Measurements from ENCODE around the gene AADACL3. TPM values are rescaled to one million over a fixed set of nuclear protein-coding genes. Genes with fewer than 3 reads are reported as not detected.

The AADACL3 gene
- total RNA-seq, 1 donor from 2014 or later = 0.05 TPM

- no peaks in the 10 kb centered on the region for H4K20me1 ChIP-seq (ENCODE audit: insufficient read depth, low read length)
- no peaks in the 10 kb centered on the region for H3K36me3 ChIP-seq (ENCODE audit: insufficient read depth, low read length)
- H3K4me1 Mint-ChIP-seq (ENCODE audit: low read depth, unreplicated experiment) = peaks cover 2% of the 10 kb centered on the region
- DNase-seq (ENCODE audit: low read depth) (no peak), FAIRE-seq (no peak)
- no peak overlapping the region for H3K9ac ChIP-seq (ENCODE audit: low read length)
- no peak overlapping the region for H3K4me3 Mint-ChIP-seq (ENCODE audit: unreplicated experiment)
- no peaks in the 10 kb centered on the region for H3K79me2 ChIP-seq (ENCODE audit: insufficient read depth, low read length)
- H3K4me3 ChIP-seq (ENCODE audit: insufficient read depth, low read depth, low read length) = no peak overlapping the region
- TF ChIP-seq CTCF (IDR thresholded peaks at IDR 0.05; ENCODE audit: insufficient read depth, low read depth, low read length) (no peak), EZH2 (IDR thresholded peaks at IDR 0.05; ENCODE audit: insufficient read depth, low read length) (no peak)
- no peaks in the 10 kb centered on the region for H3K27me3 ChIP-seq (ENCODE audit: insufficient read depth, low read length)
- H3K27ac ChIP-seq (ENCODE audit: low read depth, low read length) = no peak overlapping the region
- H3K9me3 ChIP-seq (ENCODE audit: insufficient read depth, low read depth, low read length) = peaks cover 4% of the 10 kb centered on the region
- peaks cover 6% of the 10 kb centered on the region for H3K27me3 Mint-ChIP-seq (ENCODE audit: low read depth, unreplicated experiment)
- H3K27ac Mint-ChIP-seq (ENCODE audit: unreplicated experiment) = no peak overlapping the region
- peaks cover 9% of the 10 kb centered on the region for H3K9me3 Mint-ChIP-seq (ENCODE audit: unreplicated experiment)
- no peak overlapping the region for H2AFZ ChIP-seq (ENCODE audit: low read depth, low read length)
- no peaks in the 10 kb centered on the region for H3K36me3 Mint-ChIP-seq (ENCODE audit: low read depth, unreplicated experiment)
- no peak overlapping the region for H3K4me2 ChIP-seq (ENCODE audit: low read length)
- H3K4me1 ChIP-seq (ENCODE audit: insufficient read depth, low read length) = no peaks in the 10 kb centered on the region
These were observed 33.0 kb downstream of the AADACL3 start for GRCh38 chr1:12748778-12749355.

DNA sequence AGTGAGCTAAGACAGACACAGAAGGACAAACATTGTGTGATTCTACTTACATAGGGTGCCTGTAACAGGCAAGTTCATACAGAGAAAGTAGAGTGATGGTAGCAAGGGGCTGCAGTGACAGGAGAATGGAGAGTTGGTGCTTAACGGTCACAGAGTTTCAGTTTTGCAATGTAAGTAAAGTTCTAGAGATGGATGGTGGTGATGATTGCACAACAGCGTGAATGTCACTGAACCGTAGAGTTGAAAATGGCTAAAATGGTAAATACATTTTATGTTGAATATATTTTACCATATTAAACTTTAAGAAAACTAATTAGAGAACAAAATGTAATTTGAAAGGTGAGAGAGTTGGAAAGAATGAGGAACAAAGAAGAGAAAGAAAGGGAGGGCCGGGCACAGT is 38.8 kb downstream of the AADACL3 start:
- no peaks in the 10 kb centered on the region for H3K36me3 Mint-ChIP-seq (ENCODE audit: low read depth, unreplicated experiment)
- no peaks in the 10 kb centered on the region for H3K4me1 ChIP-seq (ENCODE audit: insufficient read depth, low read length)
- no peak for DNase-seq (ENCODE audit: low read depth)
- H3K27ac ChIP-seq (ENCODE audit: low read depth, low read length) = no peak overlapping the region
- H3K27me3 Mint-ChIP-seq (ENCODE audit: low read depth, unreplicated experiment) = peaks cover 25% of the 10 kb centered on the region
- no peak for TF ChIP-seq CTCF (IDR thresholded peaks at IDR 0.05; ENCODE audit: insufficient read depth, low read depth, low read length)
- no peak for TF ChIP-seq EZH2 (IDR thresholded peaks at IDR 0.05; ENCODE audit: insufficient read depth, low read length)
- H3K4me2 ChIP-seq (ENCODE audit: low read length) = no peak overlapping the region
- H2AFZ ChIP-seq (ENCODE audit: low read depth, low read length) = no peak overlapping the region
- no peak overlapping the region for H3K9ac ChIP-seq (ENCODE audit: low read length)
- no peaks in the 10 kb centered on the region for H3K36me3 ChIP-seq (ENCODE audit: insufficient read depth, low read length)
- H3K9me3 ChIP-seq (ENCODE audit: insufficient read depth, low read depth, low read length) = no peaks in the 10 kb centered on the region
- no peak overlapping the region for H3K4me3 Mint-ChIP-seq (ENCODE audit: unreplicated experiment)
- H3K27ac Mint-ChIP-seq (ENCODE audit: unreplicated experiment) = no peak overlapping the region
- FAIRE-seq = no peak
- H3K9me3 Mint-ChIP-seq (ENCODE audit: unreplicated experiment) = no peaks in the 10 kb centered on the region
- no peaks in the 10 kb centered on the region for H3K27me3 ChIP-seq (ENCODE audit: insufficient read depth, low read length)
- no peaks in the 10 kb centered on the region for H3K79me2 ChIP-seq (ENCODE audit: insufficient read depth, low read length)
- H3K4me3 ChIP-seq (ENCODE audit: insufficient read depth, low read depth, low read length) = no peak overlapping the region
- no peaks in the 10 kb centered on the region for H4K20me1 ChIP-seq (ENCODE audit: insufficient read depth, low read length)
- H3K4me1 Mint-ChIP-seq (ENCODE audit: low read depth, unreplicated experiment) = no peaks in the 10 kb centered on the region

DNA sequence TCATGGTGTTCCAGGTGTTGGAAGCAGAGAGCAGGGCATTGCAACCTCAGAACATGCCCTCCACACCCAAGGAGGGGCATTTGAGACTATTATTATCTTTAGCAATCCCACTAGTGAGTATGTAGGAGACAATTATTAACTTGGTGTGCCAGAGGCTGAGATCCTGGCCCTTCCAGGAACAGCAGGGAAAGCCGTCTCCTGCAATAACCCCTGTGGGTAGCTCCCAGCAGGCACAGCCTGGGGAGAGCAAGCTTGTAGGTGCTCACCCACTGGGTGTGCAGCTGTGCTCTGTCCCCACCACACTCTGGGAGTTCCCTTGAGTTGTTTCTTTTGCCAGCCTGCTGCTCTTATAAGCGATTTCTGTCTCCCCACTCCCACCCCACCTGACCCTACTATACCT is 40.4 kb downstream of the AADACL3 start:
- no peak overlapping the region for H3K4me3 Mint-ChIP-seq (ENCODE audit: unreplicated experiment)
- no peaks in the 10 kb centered on the region for H3K4me1 Mint-ChIP-seq (ENCODE audit: low read depth, unreplicated experiment)
- no peak overlapping the region for H3K27ac Mint-ChIP-seq (ENCODE audit: unreplicated experiment)
- H3K27me3 Mint-ChIP-seq (ENCODE audit: low read depth, unreplicated experiment) = peaks cover 36% of the 10 kb centered on the region
- FAIRE-seq (no peak), DNase-seq (ENCODE audit: low read depth) (no peak)
- H3K9me3 Mint-ChIP-seq (ENCODE audit: unreplicated experiment) = no peaks in the 10 kb centered on the region
- H3K27ac ChIP-seq (ENCODE audit: low read depth, low read length) = no peak overlapping the region
- H3K36me3 Mint-ChIP-seq (ENCODE audit: low read depth, unreplicated experiment) = no peaks in the 10 kb centered on the region
- H4K20me1 ChIP-seq (ENCODE audit: insufficient read depth, low read length) = no peaks in the 10 kb centered on the region
- no peak overlapping the region for H2AFZ ChIP-seq (ENCODE audit: low read depth, low read length)
- H3K9ac ChIP-seq (ENCODE audit: low read length) = no peak overlapping the region
- H3K4me1 ChIP-seq (ENCODE audit: insufficient read depth, low read length) = no peaks in the 10 kb centered on the region
- no peaks in the 10 kb centered on the region for H3K79me2 ChIP-seq (ENCODE audit: insufficient read depth, low read length)
- H3K4me3 ChIP-seq (ENCODE audit: insufficient read depth, low read depth, low read length) = no peak overlapping the region
- H3K9me3 ChIP-seq (ENCODE audit: insufficient read depth, low read depth, low read length) = peaks cover 3% of the 10 kb centered on the region
- no peaks in the 10 kb centered on the region for H3K36me3 ChIP-seq (ENCODE audit: insufficient read depth, low read length)
- no peak overlapping the region for H3K4me2 ChIP-seq (ENCODE audit: low read length)
- H3K27me3 ChIP-seq (ENCODE audit: insufficient read depth, low read length) = no peaks in the 10 kb centered on the region
- TF ChIP-seq EZH2 (IDR thresholded peaks at IDR 0.05; ENCODE audit: insufficient read depth, low read length) = no peak
- no peak for TF ChIP-seq CTCF (IDR thresholded peaks at IDR 0.05; ENCODE audit: insufficient read depth, low read depth, low read length)

Data from astrocyte (in vitro differentiated cells and primary cell).